SU-DHL-6 (cell line): ENCODE data around the gene ABCC10.

Experiments
- H2AFZ ChIP-seq: fragments of 200-600 bp; sonication (generic); 2 replicates; pipeline ENCODE4 v1.6.1; 2014; ENCODE audit warnings: low read depth, mild to moderate bottlenecking, moderate library complexity, mixed read lengths, antibody characterized with exemption, low read length; ENCODE audit not compliant: severe bottlenecking
- H3F3A ChIP-seq: fragments of 200-600 bp; shearing (Covaris generic); 2 replicates; pipeline ENCODE4 v1.6.0; 2016; ENCODE audit warnings: antibody characterized with exemption, mild to moderate bottlenecking; ENCODE audit not compliant: insufficient read depth
- H3K27ac ChIP-seq: fragments of 200-600 bp; sonication (generic); 2 replicates; pipeline ENCODE4 v1.5.1; 2016; ENCODE audit warnings: low read depth, mild to moderate bottlenecking, low read length, moderate library complexity, mixed read lengths
- H3K27me3 ChIP-seq: fragments of 200-600 bp; sonication (generic), shearing (Covaris generic); 2 replicates; pipeline ENCODE4 v1.6.0; 2014; ENCODE audit warnings: mild to moderate bottlenecking, low read length
- H3K36me3 ChIP-seq: fragments of 200-600 bp; sonication (generic); 2 replicates; pipeline ENCODE4 v1.6.1; 2014; ENCODE audit warnings: mild to moderate bottlenecking, low read length, mixed read lengths
- H3K4me2 ChIP-seq: fragments of 300-600, 200-600 bp; shearing (Covaris generic), sonication (generic); 2 replicates; pipeline ENCODE4 v1.6.0; 2014; ENCODE audit warnings: low read length, low read depth, mild to moderate bottlenecking; ENCODE audit not compliant: poor library complexity, severe bottlenecking
- H3K4me3 ChIP-seq: fragments of 200-600 bp; sonication (generic); 2 replicates; pipeline ENCODE4 v1.5.1; 2014; ENCODE audit warnings: antibody characterized with exemption, low read length, mild to moderate bottlenecking, mixed read lengths; ENCODE audit not compliant: insufficient read depth, poor library complexity, severe bottlenecking
- H3K79me2 ChIP-seq: fragments of 200-600 bp; sonication (generic); 2 replicates; pipeline ENCODE4 v1.6.1; 2014; ENCODE audit warnings: mild to moderate bottlenecking, low read length, moderate library complexity; ENCODE audit not compliant: insufficient read depth
- H3K9ac ChIP-seq: fragments of 200-600 bp; sonication (generic); 2 replicates; pipeline ENCODE4 v1.7.0; 2014; ENCODE audit warnings: mild to moderate bottlenecking, low read length
- H3K9me2 ChIP-seq: fragments of 200-600 bp; sonication (generic); replicated peaks from 2 replicates; pipeline ENCODE4 v1.6.1; 2014; ENCODE audit warnings: low read length; ENCODE audit not compliant: insufficient read depth
- H3K9me3 ChIP-seq: fragments of 200-600 bp; sonication (generic); 2 replicates; pipeline ENCODE4 v1.6.1; 2014; ENCODE audit warnings: low read length, mixed read lengths; ENCODE audit not compliant: insufficient read depth
- H4K20me1 ChIP-seq: fragments of 200-600 bp; sonication (generic); 2 replicates; pipeline ENCODE4 v1.6.1; 2014; ENCODE audit warnings: low read depth, mild to moderate bottlenecking, antibody characterized with exemption, low read length, moderate library complexity, mixed read lengths
- EZH2phosphoT487 ChIP-seq: fragments of 200-600 bp; sonication (generic), shearing (Covaris generic); conservative IDR thresholded peaks from 2 replicates; pipeline ENCODE4 v1.6.1; 2018; ENCODE audit warnings: mild to moderate bottlenecking, antibody characterized with exemption, low read length, moderate library complexity, mixed read lengths
- TF ChIP-seq, protein P1 (sequence below): fragments of 200-600 bp; sonication (generic); IDR thresholded peaks from one replicate; pipeline ENCODE4 v1.5.1; 2017; ENCODE audit warnings: antibody characterized with exemption, mild to moderate bottlenecking, low read length, moderate library complexity; ENCODE audit not compliant: insufficient read depth, poor library complexity, severe bottlenecking

ABCC10 gene

GRCh38 chr6:43395776-43396175, 31.6 kb upstream of the ABCC10 start:
- H3K4me2 ChIP-seq, result no peak overlapping the region
- TF ChIP-seq, protein P1, sequence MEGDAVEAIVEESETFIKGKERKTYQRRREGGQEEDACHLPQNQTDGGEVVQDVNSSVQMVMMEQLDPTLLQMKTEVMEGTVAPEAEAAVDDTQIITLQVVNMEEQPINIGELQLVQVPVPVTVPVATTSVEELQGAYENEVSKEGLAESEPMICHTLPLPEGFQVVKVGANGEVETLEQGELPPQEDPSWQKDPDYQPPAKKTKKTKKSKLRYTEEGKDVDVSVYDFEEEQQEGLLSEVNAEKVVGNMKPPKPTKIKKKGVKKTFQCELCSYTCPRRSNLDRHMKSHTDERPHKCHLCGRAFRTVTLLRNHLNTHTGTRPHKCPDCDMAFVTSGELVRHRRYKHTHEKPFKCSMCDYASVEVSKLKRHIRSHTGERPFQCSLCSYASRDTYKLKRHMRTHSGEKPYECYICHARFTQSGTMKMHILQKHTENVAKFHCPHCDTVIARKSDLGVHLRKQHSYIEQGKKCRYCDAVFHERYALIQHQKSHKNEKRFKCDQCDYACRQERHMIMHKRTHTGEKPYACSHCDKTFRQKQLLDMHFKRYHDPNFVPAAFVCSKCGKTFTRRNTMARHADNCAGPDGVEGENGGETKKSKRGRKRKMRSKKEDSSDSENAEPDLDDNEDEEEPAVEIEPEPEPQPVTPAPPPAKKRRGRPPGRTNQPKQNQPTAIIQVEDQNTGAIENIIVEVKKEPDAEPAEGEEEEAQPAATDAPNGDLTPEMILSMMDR, result no peak
- no peak for TF ChIP-seq EZH2phosphoT487
- H3K36me3 ChIP-seq, result no peaks in the 10 kb centered on the region
- no peak overlapping the region for H2AFZ ChIP-seq
- no peaks in the 10 kb centered on the region for H3F3A ChIP-seq
- no peaks in the 10 kb centered on the region for H3K9me3 ChIP-seq
- H3K27ac ChIP-seq, result no peak overlapping the region
- H3K9me2 ChIP-seq, result no peaks in the 10 kb centered on the region
- H3K79me2 ChIP-seq, result no peaks in the 10 kb centered on the region
- H3K4me3 ChIP-seq, result no peak overlapping the region
- H3K27me3 ChIP-seq, result no peaks in the 10 kb centered on the region
- no peak overlapping the region for H3K9ac ChIP-seq
- H4K20me1 ChIP-seq, result no peaks in the 10 kb centered on the region

GRCh38 chr6:43396408-43397149, 30.8 kb upstream of the ABCC10 start:
- Histone ChIP-seq H3K79me2 (no peaks in the 10 kb centered on the region), H3K4me3 (no peak overlapping the region), H4K20me1 (no peaks in the 10 kb centered on the region), H3F3A (no peaks in the 10 kb centered on the region), H3K36me3 (no peaks in the 10 kb centered on the region), H3K9me2 (no peaks in the 10 kb centered on the region), H3K4me2 (no peak overlapping the region), H3K9ac (no peak overlapping the region), H2AFZ (no peak overlapping the region), H3K9me3 (no peaks in the 10 kb centered on the region), H3K27me3 (no peaks in the 10 kb centered on the region), H3K27ac (peak overlapping the region; percentile 12; the same call in 1 of the 2 replicates)
- TF ChIP-seq EZH2phosphoT487, result no peak

- H3K9ac ChIP-seq, result no peak overlapping the region
- H3K4me3 ChIP-seq, result no peak overlapping the region
- H4K20me1 ChIP-seq, result no peaks in the 10 kb centered on the region
- no peak overlapping the region for H2AFZ ChIP-seq
- H3K9me2 ChIP-seq, result no peaks in the 10 kb centered on the region
- no peaks in the 10 kb centered on the region for H3F3A ChIP-seq
- no peaks in the 10 kb centered on the region for H3K9me3 ChIP-seq
- H3K79me2 ChIP-seq, result no peaks in the 10 kb centered on the region
- TF ChIP-seq, protein P1, result no peak
- no peak for TF ChIP-seq EZH2phosphoT487
- no peak overlapping the region for H3K4me2 ChIP-seq
- no peaks in the 10 kb centered on the region for H3K27me3 ChIP-seq
- no peaks in the 10 kb centered on the region for H3K36me3 ChIP-seq
- no peak overlapping the region for H3K27ac ChIP-seq
Measured at GRCh38 chr6:43399932-43400487, 27.3 kb upstream of the ABCC10 start.

DNA sequence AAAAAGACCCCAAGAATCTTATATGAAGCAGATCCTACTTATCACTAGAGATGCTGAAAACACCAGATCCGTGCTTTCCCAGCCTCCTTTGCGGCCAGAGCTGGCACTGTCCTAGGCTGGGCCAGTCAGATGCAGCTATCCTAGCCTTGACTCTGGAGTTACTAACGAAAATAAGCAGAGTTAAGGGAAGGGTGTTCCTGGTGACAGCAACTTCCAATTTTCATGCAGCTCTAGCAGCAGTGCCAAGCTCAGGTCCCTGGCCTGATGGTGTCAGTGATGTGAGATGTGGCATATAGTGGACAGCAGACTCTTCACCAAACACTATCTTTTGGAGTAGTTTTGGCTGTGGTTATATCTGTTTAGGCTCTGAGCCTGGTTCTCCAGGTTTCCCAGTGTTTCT, 25.6 kb upstream of the ABCC10 start:
- TF ChIP-seq, protein P1, result no peak
- TF ChIP-seq EZH2phosphoT487, result no peak
- no peaks in the 10 kb centered on the region for H4K20me1 ChIP-seq
- no peak overlapping the region for H3K9ac ChIP-seq
- no peaks in the 10 kb centered on the region for H3K27me3 ChIP-seq
- H3K4me2 ChIP-seq, result no peak overlapping the region
- no peak overlapping the region for H2AFZ ChIP-seq
- no peaks in the 10 kb centered on the region for H3K36me3 ChIP-seq
- no peaks in the 10 kb centered on the region for H3K79me2 ChIP-seq
- H3K9me3 ChIP-seq, result no peaks in the 10 kb centered on the region
- H3K4me3 ChIP-seq, result no peak overlapping the region
- no peaks in the 10 kb centered on the region for H3F3A ChIP-seq
- H3K27ac ChIP-seq, result no peak overlapping the region
- H3K9me2 ChIP-seq, result no peaks in the 10 kb centered on the region
